BJ (cell line): ENCODE data around the gene ITFG1. TPM values are rescaled to one million over a fixed set of nuclear protein-coding genes. Genes with fewer than 3 reads are reported as not detected.

Experiments
- CTCF ChIA-PET: fragments of 350-600 bp; formaldehyde crosslinking; extraction: SDS; loops from one replicate; lab custom pipeline; 2021; ENCODE audit warnings: antibody characterized with exemption, inconsistent platforms; lab: Yijun Ruan, JAX
- POLR2A ChIA-PET: fragments of 300-600 bp; sonication (Branson Sonifier 250); formaldehyde crosslinking; extraction: SDS; loops from one replicate; lab custom pipeline; 2021; ENCODE audit warnings: antibody characterized with exemption; lab: Charles Lee
- DNase-seq: peaks from one replicate; pipeline ENCODE4 v3.0.0-alpha.2; 2011; ENCODE audit warnings: low read depth
- H3K27me3 ChIP-seq: 2 replicates; pipeline ENCODE4 v1.6.0; 2011; ENCODE audit warnings: low read length; ENCODE audit not compliant: control insufficient read depth, insufficient read depth
- H3K36me3 ChIP-seq: 2 replicates; pipeline ENCODE4 v1.5.1; 2011; ENCODE audit warnings: low read length; ENCODE audit not compliant: control insufficient read depth, insufficient read depth
- H3K4me3 ChIP-seq: 2 replicates; pipeline ENCODE4 v1.5.1; 2011; ENCODE audit warnings: low read depth, mild to moderate bottlenecking, control low read depth, low read length
- polyA minus RNA-seq: library from RNA; depleted of rRNA, polyadenylated mRNA; stranded (reverse); fragments of >200 nt; gene quantifications from 2 replicates; pipeline ENCODE4 v1.2.3, GENCODE V29; 2011; rRNA and poly(A)+ RNA removed
- polyA plus RNA-seq: library from polyadenylated mRNA; depleted of rRNA; stranded (reverse); fragments of >200 nt; gene quantifications from 2 replicates; pipeline ENCODE4 v1.2.3, GENCODE V29; 2011; rRNA removed
- TF ChIP-seq, protein P1 (sequence below): IDR thresholded peaks from 2 replicates; pipeline ENCODE4 v1.5.1; 2011; ENCODE audit warnings: low read depth, mild to moderate bottlenecking, control low read depth, inconsistent platforms, low read length, moderate library complexity; ENCODE audit not compliant: insufficient read depth

The ITFG1 gene
- polyA plus RNA-seq = 47.5 and 99.5 TPM in 2 replicates
- 14.1 and 16.6 TPM in 2 replicates for polyA minus RNA-seq

DNA sequence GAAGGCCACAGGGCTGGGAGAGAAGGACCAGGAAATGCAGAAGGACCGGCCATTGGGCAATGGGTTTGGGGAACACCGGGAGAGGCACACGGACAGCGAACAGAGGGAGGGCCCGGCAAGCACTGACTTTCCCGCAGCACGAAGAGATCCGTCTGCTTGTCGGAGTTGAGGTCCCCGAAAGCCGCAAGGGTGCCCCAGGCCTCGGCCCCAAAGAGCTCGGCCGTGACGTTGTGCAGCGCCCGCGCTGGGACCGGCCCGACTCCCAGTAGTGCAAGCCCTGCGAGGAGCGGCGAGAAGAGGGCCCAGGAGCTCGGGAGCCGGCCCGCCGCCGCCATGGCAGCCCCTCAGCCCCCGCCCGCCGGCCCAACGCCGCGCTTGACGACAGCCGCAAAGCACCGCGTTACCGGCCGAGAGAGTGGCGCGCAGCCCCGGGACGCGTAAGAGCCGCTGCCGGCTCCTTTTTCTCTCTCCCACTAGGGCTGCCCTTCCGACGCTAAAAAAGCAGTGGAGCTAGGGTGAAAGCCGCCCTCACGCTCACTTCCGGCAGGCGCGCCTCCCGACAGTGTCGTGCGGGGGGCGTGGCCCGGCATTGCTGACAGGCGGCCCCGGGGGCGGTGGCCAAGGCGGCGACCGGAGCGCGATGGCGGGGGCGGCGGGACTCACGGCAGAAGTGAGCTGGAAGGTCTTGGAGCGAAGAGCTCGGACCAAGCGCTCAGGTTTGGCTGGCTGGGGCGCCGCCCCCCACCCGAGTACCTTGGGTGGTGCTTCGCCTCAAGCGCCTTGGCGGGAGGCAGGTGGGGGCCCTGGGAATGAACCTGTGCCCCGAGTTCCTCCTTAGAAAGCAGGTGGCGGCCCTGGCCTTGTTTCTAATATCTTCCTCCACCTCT, at the start of gene ITFG1, which contains the start of gene PHKB:
Gene ITFG1 (minus strand): TSS at position 353 of the 887 bp plus-strand sequence. CDS start 18 bp downstream, at position 335.
Gene PHKB (plus strand): TSS at position 621 of the 887 bp plus-strand sequence. CDS start 20 bp downstream, at position 641.
- ChIA-PET POLR2A (no interaction called here), CTCF (interaction anchor here (0.6 to 1.6 kb wide), 8 partner anchors 10 to 423 kb away, joined by 3 to 4 read pairs (median 3); partner anchors contain the start of gene NETO2)
- peak; percentile 45 for DNase-seq
- Histone ChIP-seq H3K27me3 (no peaks in the 10 kb centered on the region), H3K4me3 (peak within 1 kb of the TSS; percentile 87), H3K36me3 (no peaks in the 10 kb centered on the region)
- TF ChIP-seq, protein P1, sequence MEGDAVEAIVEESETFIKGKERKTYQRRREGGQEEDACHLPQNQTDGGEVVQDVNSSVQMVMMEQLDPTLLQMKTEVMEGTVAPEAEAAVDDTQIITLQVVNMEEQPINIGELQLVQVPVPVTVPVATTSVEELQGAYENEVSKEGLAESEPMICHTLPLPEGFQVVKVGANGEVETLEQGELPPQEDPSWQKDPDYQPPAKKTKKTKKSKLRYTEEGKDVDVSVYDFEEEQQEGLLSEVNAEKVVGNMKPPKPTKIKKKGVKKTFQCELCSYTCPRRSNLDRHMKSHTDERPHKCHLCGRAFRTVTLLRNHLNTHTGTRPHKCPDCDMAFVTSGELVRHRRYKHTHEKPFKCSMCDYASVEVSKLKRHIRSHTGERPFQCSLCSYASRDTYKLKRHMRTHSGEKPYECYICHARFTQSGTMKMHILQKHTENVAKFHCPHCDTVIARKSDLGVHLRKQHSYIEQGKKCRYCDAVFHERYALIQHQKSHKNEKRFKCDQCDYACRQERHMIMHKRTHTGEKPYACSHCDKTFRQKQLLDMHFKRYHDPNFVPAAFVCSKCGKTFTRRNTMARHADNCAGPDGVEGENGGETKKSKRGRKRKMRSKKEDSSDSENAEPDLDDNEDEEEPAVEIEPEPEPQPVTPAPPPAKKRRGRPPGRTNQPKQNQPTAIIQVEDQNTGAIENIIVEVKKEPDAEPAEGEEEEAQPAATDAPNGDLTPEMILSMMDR = no peak

DNA sequence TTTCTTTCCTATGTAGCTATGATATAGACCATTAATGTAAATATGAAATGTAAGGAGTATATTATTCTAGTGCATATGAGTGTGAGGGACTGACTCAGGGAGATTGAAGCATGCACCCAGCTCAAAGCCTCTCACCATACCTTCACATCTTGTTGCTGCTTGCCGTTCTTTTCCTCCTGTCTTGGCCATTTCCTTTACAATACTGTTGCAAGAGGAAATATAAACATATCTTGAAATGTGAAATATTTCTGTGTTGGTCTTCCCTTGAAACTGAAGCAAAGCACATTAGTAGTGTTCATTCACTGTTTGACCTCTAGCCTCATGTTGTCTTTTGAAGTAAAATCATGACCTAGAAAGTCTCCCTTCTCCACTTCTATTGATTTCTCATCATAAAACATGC, 46.8 kb upstream of the ITFG1 start:
- CTCF ChIA-PET = no interaction called here
- POLR2A ChIA-PET = interaction anchor here (0.6 kb wide), 1 partner anchor 26 kb away, joined by 3 read pairs; no protein-coding TSS in a partner anchor
- Histone ChIP-seq H3K27me3 (no peaks in the 10 kb centered on the region), H3K36me3 (peaks cover 3% of the 10 kb centered on the region), H3K4me3 (no peak overlapping the region)
- TF ChIP-seq, protein P1 = no peak
- no peak for DNase-seq

DNA sequence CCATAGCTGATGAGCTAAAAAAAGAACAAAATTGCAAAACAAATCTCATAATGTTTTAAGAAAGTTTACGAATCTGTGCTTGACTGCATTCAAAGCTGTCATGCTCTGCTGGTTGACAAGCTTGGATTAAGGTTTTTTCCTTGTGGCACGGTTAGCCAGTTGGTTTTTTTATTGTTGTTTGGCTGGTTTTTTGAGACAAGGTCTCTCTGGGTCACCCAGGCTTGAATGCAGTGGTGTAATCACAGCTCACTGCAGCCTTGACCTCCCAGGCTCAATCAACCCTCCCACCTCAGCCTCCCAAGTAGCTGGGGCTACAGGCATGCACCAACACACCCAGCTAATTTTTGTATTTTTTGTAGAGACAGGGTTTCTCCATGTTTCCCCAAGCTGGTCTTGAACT, 45.9 kb upstream of the ITFG1 start:
- DNase-seq = no peak
- no peak overlapping the region for H3K4me3 ChIP-seq
- no peaks in the 10 kb centered on the region for H3K27me3 ChIP-seq
- ChIA-PET CTCF (interaction anchor here (1.0 kb wide), 1 partner anchor 17 kb away, joined by 4 read pairs; no protein-coding TSS in a partner anchor), POLR2A (no interaction called here)
- H3K36me3 ChIP-seq = peaks cover 3% of the 10 kb centered on the region
- TF ChIP-seq, protein P1 = no peak

DNA sequence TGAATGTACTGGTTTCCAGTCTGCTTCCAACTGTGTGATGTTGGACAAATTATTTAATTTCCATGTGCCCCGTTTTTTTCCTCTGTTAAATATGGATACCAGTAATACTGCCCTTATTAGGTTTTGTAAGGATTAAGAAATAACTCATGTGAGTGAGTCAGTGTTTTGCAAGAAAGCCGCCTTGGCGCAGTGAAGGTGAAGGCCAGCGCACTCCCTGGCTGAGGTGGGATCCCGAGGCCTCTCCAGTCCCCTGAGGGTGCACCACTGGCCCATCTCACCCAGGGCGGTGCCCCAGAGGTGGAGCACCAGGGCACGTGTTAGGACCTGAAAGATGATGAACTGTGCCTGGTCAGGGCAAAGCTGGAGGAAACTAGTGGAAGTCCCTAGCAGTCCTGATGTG, 43.7 kb upstream of the ITFG1 start:
- POLR2A ChIA-PET = no interaction called here
- no peak for DNase-seq
- H3K27me3 ChIP-seq = no peaks in the 10 kb centered on the region
- CTCF ChIA-PET = no interaction called here
- TF ChIP-seq, protein P1 = no peak
- peaks cover 7% of the 10 kb centered on the region for H3K36me3 ChIP-seq
- no peak overlapping the region for H3K4me3 ChIP-seq

DNA sequence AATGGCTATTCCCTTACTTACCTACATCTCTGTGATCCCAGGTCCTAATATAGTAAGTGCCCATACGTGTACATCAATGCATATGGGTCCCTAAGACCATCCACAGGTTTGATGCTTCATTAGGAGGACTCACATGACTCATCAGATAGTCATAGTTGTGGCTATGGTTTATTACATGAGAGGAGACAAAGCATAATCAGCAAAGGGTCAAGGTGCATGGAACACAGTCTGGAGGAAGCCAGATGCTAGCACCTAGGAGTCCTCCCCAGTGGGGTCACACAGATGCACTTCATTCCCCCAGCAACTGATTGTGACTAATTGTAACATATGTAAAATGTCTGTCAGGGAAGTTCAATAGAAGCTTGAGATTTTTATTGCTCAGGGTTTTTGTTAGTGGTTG, 43.1 kb upstream of the ITFG1 start:
- no peak overlapping the region for H3K4me3 ChIP-seq
- POLR2A ChIA-PET = no interaction called here
- no peak for DNase-seq
- H3K36me3 ChIP-seq = peaks cover 7% of the 10 kb centered on the region
- TF ChIP-seq, protein P1 = no peak
- no peaks in the 10 kb centered on the region for H3K27me3 ChIP-seq
- CTCF ChIA-PET = no interaction called here
